Fibroblast of upper back skin (primary cell): Measurements from ENCODE around the gene SIDT1.

Experiments
- DNase-seq: peaks from one replicate; pipeline ENCODE4 v3.0.0-alpha.2; 2013

SIDT1 gene

GRCh38 chr3:113548501-113548900 is 16.1 kb downstream of the SIDT1 start:
- DNase-seq = no peak

GRCh38 chr3:113551820-113552219 is 19.5 kb downstream of the SIDT1 start:
- no peak for DNase-seq

GRCh38 chr3:113552851-113553250 is 20.5 kb downstream of the SIDT1 start:
- DNase-seq = no peak

- no peak for DNase-seq
Observed at GRCh38 chr3:113555138-113555537, 22.8 kb downstream of the SIDT1 start.

- DNase-seq = no peak
Observed at GRCh38 chr3:113556316-113556945, 24.1 kb downstream of the SIDT1 start.

- no peak for DNase-seq
Observed at GRCh38 chr3:113556946-113557335, 24.6 kb downstream of the SIDT1 start.

GRCh38 chr3:113557374-113557773 is 25.0 kb downstream of the SIDT1 start:
- DNase-seq = peak; percentile 54

GRCh38 chr3:113559009-113559408 is 26.7 kb downstream of the SIDT1 start:
- DNase-seq = no peak

- DNase-seq = no peak
Observed at GRCh38 chr3:113560271-113560670, 27.9 kb downstream of the SIDT1 start.

GRCh38 chr3:113560831-113561623 is 28.7 kb downstream of the SIDT1 start:
- no peak for DNase-seq

GRCh38 chr3:113565555-113565954 is 33.2 kb downstream of the SIDT1 start:
- peak; percentile 4 for DNase-seq

- no peak for DNase-seq
Observed at GRCh38 chr3:113570158-113570557, 37.8 kb downstream of the SIDT1 start.

GRCh38 chr3:113571360-113571759 is 39.0 kb downstream of the SIDT1 start:
- DNase-seq = no peak

- no peak for DNase-seq
Observed at GRCh38 chr3:113573728-113574127, 41.4 kb downstream of the SIDT1 start.

GRCh38 chr3:113574213-113574612 is 41.9 kb downstream of the SIDT1 start:
- no peak for DNase-seq

GRCh38 chr3:113575206-113575605 is 42.9 kb downstream of the SIDT1 start:
- no peak for DNase-seq

GRCh38 chr3:113585228-113585627 is 52.9 kb downstream of the SIDT1 start:
- no peak for DNase-seq

GRCh38 chr3:113585720-113586119 is 53.4 kb downstream of the SIDT1 start:
- no peak for DNase-seq

GRCh38 chr3:113588806-113589205 is 56.5 kb downstream of the SIDT1 start:
- no peak for DNase-seq

- DNase-seq = no peak
Observed at GRCh38 chr3:113589971-113590370, 57.6 kb downstream of the SIDT1 start.

GRCh38 chr3:113590983-113591382 is 58.6 kb downstream of the SIDT1 start:
- no peak for DNase-seq

GRCh38 chr3:113594066-113594465 is 61.7 kb downstream of the SIDT1 start:
- no peak for DNase-seq

GRCh38 chr3:113597596-113598354 is 65.4 kb downstream of the SIDT1 start:
- no peak for DNase-seq
